Smooth muscle cell (in vitro differentiated cells): ENCODE measurements around the gene KLC1. TPM values are rescaled to one million over a fixed set of nuclear protein-coding genes. Genes with fewer than 3 reads are reported as not detected.

ENCODE experiments used
- DNase-seq: peaks from one replicate; lab custom pipeline; 2025; ENCODE audit not compliant: unreplicated experiment; lab: John Stamatoyannopoulos, UW
- H2AFZ ChIP-seq: fragments of 200-600 bp; sonication (generic); 2 replicates; pipeline ENCODE4 v1.6.0; 2016; ENCODE audit warnings: antibody characterized with exemption, low read depth, mild to moderate bottlenecking
- H3F3A ChIP-seq: fragments of 200-600 bp; sonication (generic); 2 replicates; pipeline ENCODE4 v1.6.0; 2017; ENCODE audit warnings: antibody characterized with exemption, low read depth
- H3K27ac ChIP-seq: fragments of 200-600 bp; sonication (generic); 2 replicates; pipeline ENCODE4 v1.5.1; 2016; ENCODE audit warnings: low read depth, mild to moderate bottlenecking
- H3K27me3 ChIP-seq: fragments of 200-600 bp; sonication (generic); 2 replicates; pipeline ENCODE4 v1.6.1; 2016; ENCODE audit warnings: low read depth, mild to moderate bottlenecking
- H3K36me3 ChIP-seq: fragments of 200-600 bp; sonication (generic); 2 replicates; pipeline ENCODE4 v1.5.1; 2016; ENCODE audit warnings: low read depth
- H3K4me1 ChIP-seq: fragments of 200-600 bp; sonication (generic); 2 replicates; pipeline ENCODE4 v1.5.1; 2016; ENCODE audit warnings: low read depth
- H3K4me2 ChIP-seq: fragments of 200-600 bp; sonication (generic); 2 replicates; pipeline ENCODE4 v1.6.0; 2016; ENCODE audit warnings: mild to moderate bottlenecking
- H3K4me3 ChIP-seq: fragments of 200-600 bp; sonication (generic); 2 replicates; pipeline ENCODE4 v1.5.1; 2016; ENCODE audit warnings: mild to moderate bottlenecking
- H3K79me2 ChIP-seq: fragments of 200-600 bp; sonication (generic); 2 replicates; pipeline ENCODE4 v1.6.0; 2016; ENCODE audit warnings: low read depth, mild to moderate bottlenecking
- H3K9ac ChIP-seq: fragments of 200-600 bp; sonication (generic); 2 replicates; pipeline ENCODE4 v1.6.0; 2016; ENCODE audit warnings: low read depth
- H3K9me3 ChIP-seq: fragments of 200-600 bp; sonication (generic); replicated peaks from 2 replicates; pipeline ENCODE4 v1.5.1; 2016; ENCODE audit warnings: low read depth
- H4K20me1 ChIP-seq: fragments of 200-600 bp; sonication (generic); 2 replicates; pipeline ENCODE4 v1.6.0; 2016; ENCODE audit warnings: low read depth
- CTCF ChIP-seq: fragments of 200-600 bp; sonication (generic); IDR thresholded peaks from 2 replicates; pipeline ENCODE4 v1.5.1; 2017; ENCODE audit warnings: borderline replicate concordance, mild to moderate bottlenecking, antibody characterized with exemption; ENCODE audit not compliant: insufficient read depth, poor library complexity, severe bottlenecking
- WGBS: methylation state at CpG from one replicate; pipeline ENCODE4 v1.1.7; 2016; ENCODE audit warnings: low lambda C conversion rate; 5-methylcytosine and 5-hydroxymethylcytosine counted together
- polyA plus RNA-seq: library from polyadenylated mRNA; unstranded; fragments of >200 nt; fragmentation: Nextera tagmentation; extraction: Ambion mirVana; gene quantifications from 2 replicates; pipeline ENCODE4 v1.2.1, GENCODE V29; 2016
- total RNA-seq: library from RNA; depleted of rRNA; stranded (reverse); fragments of >200 nt; gene quantifications from 2 replicates; pipeline ENCODE4 v1.2.3, GENCODE V29; 2014

The KLC1 gene
- total and polyA plus RNA-seq, 2 experiments from 2014 or later, result 167 to 224 TPM

GRCh38 chr14:103616635-103617300, 12.2 kb upstream of the KLC1 start:
- Histone ChIP-seq H3K4me2 (no peak overlapping the region), H3K79me2 (no peaks in the 10 kb centered on the region), H3K9me3 (no peaks in the 10 kb centered on the region), H3K27ac (no peak overlapping the region), H3K9ac (no peak overlapping the region), H3K27me3 (no peaks in the 10 kb centered on the region), H4K20me1 (no peaks in the 10 kb centered on the region), H3K4me3 (no peak overlapping the region), H2AFZ (no peak overlapping the region), H3F3A (no peaks in the 10 kb centered on the region), H3K36me3 (no peaks in the 10 kb centered on the region), H3K4me1 (no peaks in the 10 kb centered on the region)
- DNase-seq, result no peak
- WGBS, result 87% methylated on average over 17 of the region's 17 CpGs
- TF ChIP-seq CTCF, result no peak

- H3K9me3 ChIP-seq, result no peaks in the 10 kb centered on the region
- no peak overlapping the region for H3K4me3 ChIP-seq
- no peak overlapping the region for H2AFZ ChIP-seq
- H3K9ac ChIP-seq, result no peak overlapping the region
- TF ChIP-seq CTCF, result no peak
- no peaks in the 10 kb centered on the region for H4K20me1 ChIP-seq
- H3K4me1 ChIP-seq, result no peaks in the 10 kb centered on the region
- 35% methylated on average over 5 of the region's 5 CpGs for WGBS
- H3F3A ChIP-seq, result no peaks in the 10 kb centered on the region
- H3K79me2 ChIP-seq, result no peaks in the 10 kb centered on the region
- no peak for DNase-seq
- H3K4me2 ChIP-seq, result no peak overlapping the region
- H3K27me3 ChIP-seq, result no peaks in the 10 kb centered on the region
- no peak overlapping the region for H3K27ac ChIP-seq
- no peaks in the 10 kb centered on the region for H3K36me3 ChIP-seq
Observed at GRCh38 chr14:103619057-103619456, 10.0 kb upstream of the KLC1 start.

- Histone ChIP-seq H3K4me1 (no peaks in the 10 kb centered on the region), H3K79me2 (no peaks in the 10 kb centered on the region), H3F3A (no peaks in the 10 kb centered on the region), H4K20me1 (no peaks in the 10 kb centered on the region), H3K27ac (no peak overlapping the region), H3K27me3 (no peaks in the 10 kb centered on the region), H2AFZ (no peak overlapping the region), H3K9me3 (no peaks in the 10 kb centered on the region), H3K4me2 (no peak overlapping the region), H3K9ac (no peak overlapping the region), H3K4me3 (no peak overlapping the region), H3K36me3 (no peaks in the 10 kb centered on the region)
- no peak for DNase-seq
- 96% methylated on average over 5 of the region's 5 CpGs for WGBS
- TF ChIP-seq CTCF, result no peak
Observed at GRCh38 chr14:103621860-103622259, 7.2 kb upstream of the KLC1 start.

- no peaks in the 10 kb centered on the region for H3F3A ChIP-seq
- no peaks in the 10 kb centered on the region for H3K9me3 ChIP-seq
- no peaks in the 10 kb centered on the region for H4K20me1 ChIP-seq
- H3K27me3 ChIP-seq, result no peaks in the 10 kb centered on the region
- no peak overlapping the region for H3K27ac ChIP-seq
- no peaks in the 10 kb centered on the region for H3K79me2 ChIP-seq
- no peak overlapping the region for H2AFZ ChIP-seq
- H3K4me1 ChIP-seq, result peaks cover 1% of the 10 kb centered on the region
- no peak overlapping the region for H3K4me3 ChIP-seq
- 96% methylated on average over 4 of the region's 4 CpGs for WGBS
- no peaks in the 10 kb centered on the region for H3K36me3 ChIP-seq
- H3K9ac ChIP-seq, result no peak overlapping the region
- no peak for DNase-seq
- no peak for TF ChIP-seq CTCF
- H3K4me2 ChIP-seq, result no peak overlapping the region
Observed at GRCh38 chr14:103623308-103623707, 5.7 kb upstream of the KLC1 start.
